Heart left ventricle (tissue), 13 donors: ENCODE data around the gene HECTD2.

ENCODE experiments used
- POLR2A ChIP-seq, 2 donors: fragments of 450-650 bp; IDR thresholded peaks; one replicate each; pipeline ENCODE4 v1.6.1; 2017; ENCODE audit warnings: antibody characterized with exemption in 2 of 2, mild to moderate bottlenecking in 2 of 2, moderate library complexity in 2 of 2
- TF ChIP-seq, protein P1 (sequence below), 12 donors: fragments of 200-600 bp; sonication (generic) in 4 of 12; IDR thresholded peaks; one replicate each; pipeline versions ENCODE4 v1.5.0 to v1.8.0; 2018 to 2022; ENCODE audit warnings: antibody characterized with exemption in 12 of 12, mild to moderate bottlenecking in 5 of 12
- donor health status: ischemic (EF 13 %, LVEDD 7.1; RV severe dilation, severe dysfunction).
- donor health status: DM: no; HTN: yes; CAD: no.
- donor health status: DM: no; HTN: no; CAD: no.
- donor health status: ischemic (EF 25% LVEDD 6.9; RV normal size, moderate dysfunction).
- donor health status: ischemic (EF 25% LVEDD 5.7; RV mildly dilated, moderate dysfunction).
- donor health status: ischemic (EF 35%, LVEDD 5.7; RV mildly dilated, moderate dysfunction).
- donor health status: nonischemic (EF 11% LVEDD 7.7; RV severe dilation, severe dysfunction).
- donor health status: DM: yes; HTN: yes; CAD: no.
- donor health status: PGD.
- donor health status: ischemic (EF 29% LVEDD 5.4; RV normal size, mild dysfunction).
- donor health status: nonischemic (EF 23%, LVEDD 6.1; RV moderate dilation, normal function).

DNA sequence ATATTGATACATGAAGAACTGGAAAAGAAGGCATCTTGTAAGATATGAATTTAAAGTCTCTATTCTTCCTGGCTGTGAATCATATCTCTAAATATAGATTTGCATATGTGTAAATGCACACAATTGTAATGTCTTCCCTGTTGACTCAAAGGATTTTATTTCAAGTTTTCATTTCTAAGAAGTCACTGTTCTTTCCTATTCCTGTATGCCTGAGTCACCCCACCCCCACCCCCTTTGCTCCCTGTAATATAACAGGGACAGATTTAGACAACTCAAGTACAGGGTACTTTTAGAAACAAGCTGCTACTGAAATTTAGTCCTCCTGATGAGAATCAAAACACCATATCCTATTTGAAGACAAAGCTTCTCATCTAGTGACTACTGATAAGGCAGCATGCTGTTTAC, 43.0 kb upstream of the HECTD2 start:
- TF ChIP-seq POLR2A (IDR thresholded peaks at IDR 0.05): no peak
- TF ChIP-seq, protein P1, sequence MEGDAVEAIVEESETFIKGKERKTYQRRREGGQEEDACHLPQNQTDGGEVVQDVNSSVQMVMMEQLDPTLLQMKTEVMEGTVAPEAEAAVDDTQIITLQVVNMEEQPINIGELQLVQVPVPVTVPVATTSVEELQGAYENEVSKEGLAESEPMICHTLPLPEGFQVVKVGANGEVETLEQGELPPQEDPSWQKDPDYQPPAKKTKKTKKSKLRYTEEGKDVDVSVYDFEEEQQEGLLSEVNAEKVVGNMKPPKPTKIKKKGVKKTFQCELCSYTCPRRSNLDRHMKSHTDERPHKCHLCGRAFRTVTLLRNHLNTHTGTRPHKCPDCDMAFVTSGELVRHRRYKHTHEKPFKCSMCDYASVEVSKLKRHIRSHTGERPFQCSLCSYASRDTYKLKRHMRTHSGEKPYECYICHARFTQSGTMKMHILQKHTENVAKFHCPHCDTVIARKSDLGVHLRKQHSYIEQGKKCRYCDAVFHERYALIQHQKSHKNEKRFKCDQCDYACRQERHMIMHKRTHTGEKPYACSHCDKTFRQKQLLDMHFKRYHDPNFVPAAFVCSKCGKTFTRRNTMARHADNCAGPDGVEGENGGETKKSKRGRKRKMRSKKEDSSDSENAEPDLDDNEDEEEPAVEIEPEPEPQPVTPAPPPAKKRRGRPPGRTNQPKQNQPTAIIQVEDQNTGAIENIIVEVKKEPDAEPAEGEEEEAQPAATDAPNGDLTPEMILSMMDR (IDR thresholded peaks at IDR 0.05): no peak
